ENCODE results near the gene VPS9D1. TPM values are rescaled to one million over a fixed set of nuclear protein-coding genes. Genes with fewer than 3 reads are reported as not detected.
"Not testable (repeated sequence)": the region's sequence is repeated elsewhere in the genome, so short reads cannot be mapped to it uniquely, and the experiment has no call there.

Gene VPS9D1
- total RNA-seq, 1 donor from 2014 or later = 11.4 TPM

GRCh38 chr16:89691986-89692569, 28.6 kb downstream of the VPS9D1 start:
- no peak for DNase-seq (ENCODE audit: low read depth)
- no peak overlapping the region for H3K4me3 ChIP-seq (ENCODE audit: low read depth, low read length)
- no peak for TF ChIP-seq CTCF (conservative IDR thresholded peaks at IDR 0.05; ENCODE audit: low read depth, low read length)

- TF ChIP-seq CTCF (conservative IDR thresholded peaks at IDR 0.05; ENCODE audit: low read depth, low read length) = no peak
- no peak overlapping the region for H3K4me3 ChIP-seq (ENCODE audit: low read depth, low read length)
- no peak for DNase-seq (ENCODE audit: low read depth)
Measured at GRCh38 chr16:89691231-89691985, 29.3 kb downstream of the VPS9D1 start.

- no peak for DNase-seq (ENCODE audit: low read depth)
- no peak overlapping the region for H3K4me3 ChIP-seq (ENCODE audit: low read depth, low read length)
- no peak for TF ChIP-seq CTCF (conservative IDR thresholded peaks at IDR 0.05; ENCODE audit: low read depth, low read length)
Measured at GRCh38 chr16:89690392-89690901, 30.3 kb downstream of the VPS9D1 start.

GRCh38 chr16:89689621-89690020, 31.1 kb downstream of the VPS9D1 start:
- DNase-seq (ENCODE audit: low read depth); H3K4me3 ChIP-seq (ENCODE audit: low read depth, low read length): not testable (repeated sequence)

- TF ChIP-seq CTCF (conservative IDR thresholded peaks at IDR 0.05; ENCODE audit: low read depth, low read length) = no peak
- DNase-seq (ENCODE audit: low read depth) = no peak
- no peak overlapping the region for H3K4me3 ChIP-seq (ENCODE audit: low read depth, low read length)
Measured at GRCh38 chr16:89689142-89689541, 31.6 kb downstream of the VPS9D1 start.

GRCh38 chr16:89688395-89688794, 32.3 kb downstream of the VPS9D1 start:
- no peak for TF ChIP-seq CTCF (conservative IDR thresholded peaks at IDR 0.05; ENCODE audit: low read depth, low read length)
- H3K4me3 ChIP-seq (ENCODE audit: low read depth, low read length) = no peak overlapping the region
- no peak for DNase-seq (ENCODE audit: low read depth)

GRCh38 chr16:89687092-89687940, 33.4 kb downstream of the VPS9D1 start:
- TF ChIP-seq CTCF (conservative IDR thresholded peaks at IDR 0.05; ENCODE audit: low read depth, low read length) = no peak

More at GRCh38 chr16:89687092-89687940, 33.4 kb downstream of the VPS9D1 start:
- peak overlapping the region; percentile 89 for H3K4me3 ChIP-seq (ENCODE audit: low read depth, low read length)
- peak; percentile 84 for DNase-seq (ENCODE audit: low read depth)
